ENCODE data around the gene L3MBTL4. TPM values are rescaled to one million over a fixed set of nuclear protein-coding genes. Genes with fewer than 3 reads are reported as not detected.

The L3MBTL4 gene
- total and polyA plus RNA-seq, 11 donors = 0.27 to 3.3 (median 1.2) TPM

DNA sequence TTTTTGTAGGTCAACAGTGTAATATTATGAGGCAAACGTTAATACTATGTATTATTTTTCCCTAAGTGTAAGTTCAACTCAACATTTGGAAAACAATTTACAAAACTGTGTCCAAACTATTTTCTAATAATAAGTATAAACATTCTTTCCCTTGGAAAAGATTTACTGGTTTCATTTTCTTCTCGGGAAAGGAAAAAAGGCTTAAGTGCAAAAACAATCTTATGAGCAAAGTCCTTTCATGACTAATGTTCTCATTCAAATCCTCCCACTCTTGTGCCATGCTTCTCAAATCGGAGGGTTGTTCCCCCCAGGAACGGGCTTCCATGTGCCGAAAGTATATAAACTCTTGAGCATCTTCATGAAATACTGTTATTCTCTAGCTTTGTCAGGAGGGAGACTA lies 19.8 kb upstream of the L3MBTL4 start:
- H3K4me1 ChIP-seq = peaks cover 0 to 3% (median 0%) of the 10 kb centered on the region in 12 donors
- no peak for TF ChIP-seq POLR2A (IDR thresholded peaks at IDR 0.05)
- no peak overlapping the region for H3K27ac ChIP-seq
- 63 to 80% (median 64%) methylated on average over 5 of the region's 5 CpGs for WGBS, 4 donors
- no peaks in the 10 kb centered on the region for H3K9me3 ChIP-seq
- intact Hi-C loops (cut with DNase I) = no loop called here
- ATAC-seq = no peak
- peak overlapping the region in 3 of 12 donors; percentile 20 to 38 (median 20) for H3K4me3 ChIP-seq
- DNase-seq = no peak
- H3K27me3 ChIP-seq = no peaks in the 10 kb centered on the region
- H3K36me3 ChIP-seq = no peaks in the 10 kb centered on the region

DNA sequence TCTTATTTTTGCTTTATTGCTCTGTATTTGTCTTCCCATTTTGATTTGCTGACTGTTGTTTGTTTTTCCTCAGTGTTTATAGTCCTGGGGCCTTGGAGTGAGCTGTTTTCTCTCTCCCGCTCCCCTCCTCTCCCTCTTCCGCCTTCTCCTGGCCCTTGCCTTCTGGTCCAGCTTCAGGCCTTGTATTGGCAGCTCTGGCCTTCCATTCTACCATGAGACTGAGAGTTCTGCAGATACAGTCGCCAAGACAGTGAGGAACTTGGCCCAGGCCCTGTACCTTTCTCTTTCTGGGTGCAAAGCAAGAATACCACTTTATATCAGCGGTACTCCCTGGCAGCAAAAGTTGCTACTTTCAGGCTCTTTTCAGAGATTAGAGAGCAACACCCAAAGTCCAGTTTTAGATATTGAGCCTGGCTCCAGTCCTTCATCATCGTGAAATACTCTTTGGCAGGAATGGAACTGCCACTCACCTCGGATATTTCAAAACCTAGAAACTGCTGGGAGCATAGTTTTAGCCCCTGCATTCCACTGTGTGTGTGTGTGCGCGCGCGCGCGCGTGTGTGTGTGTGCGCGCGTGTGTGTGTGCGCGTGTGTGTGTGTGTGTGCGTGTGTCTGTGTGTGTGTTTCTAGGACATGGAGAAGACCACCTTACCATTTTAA lies 17.1 kb upstream of the L3MBTL4 start:
- H3K4me3 ChIP-seq = no peak overlapping the region
- TF ChIP-seq POLR2A (IDR thresholded peaks at IDR 0.05) = no peak
- TF ChIP-seq, protein P1, sequence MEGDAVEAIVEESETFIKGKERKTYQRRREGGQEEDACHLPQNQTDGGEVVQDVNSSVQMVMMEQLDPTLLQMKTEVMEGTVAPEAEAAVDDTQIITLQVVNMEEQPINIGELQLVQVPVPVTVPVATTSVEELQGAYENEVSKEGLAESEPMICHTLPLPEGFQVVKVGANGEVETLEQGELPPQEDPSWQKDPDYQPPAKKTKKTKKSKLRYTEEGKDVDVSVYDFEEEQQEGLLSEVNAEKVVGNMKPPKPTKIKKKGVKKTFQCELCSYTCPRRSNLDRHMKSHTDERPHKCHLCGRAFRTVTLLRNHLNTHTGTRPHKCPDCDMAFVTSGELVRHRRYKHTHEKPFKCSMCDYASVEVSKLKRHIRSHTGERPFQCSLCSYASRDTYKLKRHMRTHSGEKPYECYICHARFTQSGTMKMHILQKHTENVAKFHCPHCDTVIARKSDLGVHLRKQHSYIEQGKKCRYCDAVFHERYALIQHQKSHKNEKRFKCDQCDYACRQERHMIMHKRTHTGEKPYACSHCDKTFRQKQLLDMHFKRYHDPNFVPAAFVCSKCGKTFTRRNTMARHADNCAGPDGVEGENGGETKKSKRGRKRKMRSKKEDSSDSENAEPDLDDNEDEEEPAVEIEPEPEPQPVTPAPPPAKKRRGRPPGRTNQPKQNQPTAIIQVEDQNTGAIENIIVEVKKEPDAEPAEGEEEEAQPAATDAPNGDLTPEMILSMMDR (IDR thresholded peaks at IDR 0.05) = no peak
- DNase-seq (no peak), ATAC-seq (no peak)
- peaks cover 0 to 3% (median 0%) of the 10 kb centered on the region in 12 donors for H3K4me1 ChIP-seq
- 54 to 89% (median 77%) methylated on average over 19 of the region's 19 CpGs for WGBS, 4 donors
- H3K27ac ChIP-seq = no peak overlapping the region
- no peaks in the 10 kb centered on the region for H3K9me3 ChIP-seq
- intact Hi-C loops (cut with DNase I) = no loop called here
- no peaks in the 10 kb centered on the region for H3K36me3 ChIP-seq
- H3K27me3 ChIP-seq = no peaks in the 10 kb centered on the region

DNA sequence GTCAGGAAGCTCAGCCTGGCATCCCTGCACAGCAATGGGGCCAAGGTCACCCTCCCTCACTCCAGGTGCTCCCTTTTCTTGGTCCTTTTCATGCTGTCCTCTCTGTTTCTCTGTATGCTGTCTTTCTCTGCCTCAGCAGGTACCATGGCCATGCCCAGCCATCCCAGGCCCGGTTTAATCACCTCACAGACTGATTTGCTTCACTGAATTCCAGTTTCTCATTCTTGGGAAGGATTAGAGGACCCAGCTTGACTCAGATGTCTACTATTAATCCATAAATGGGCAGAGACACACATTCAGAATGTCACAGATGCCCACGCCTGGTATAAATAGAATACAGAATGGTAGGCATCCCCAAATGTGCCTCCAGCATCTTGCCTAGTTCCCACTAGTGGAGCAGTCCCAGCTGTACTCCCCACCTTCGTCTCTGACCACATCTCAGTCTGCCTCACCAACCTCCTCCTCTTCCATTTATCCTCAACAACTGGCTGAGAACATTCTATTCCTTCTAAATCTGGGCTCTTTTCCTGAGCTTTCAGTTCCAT lies 14.2 kb upstream of the L3MBTL4 start:
- ATAC-seq = no peak
- intact Hi-C loops (cut with DNase I) = loop anchor here in 1 of 10 donors (10.0 kb wide), 1 partner anchor 56 kb away; no protein-coding TSS in a partner anchor
- H3K9me3 ChIP-seq = no peaks in the 10 kb centered on the region
- H3K4me3 ChIP-seq = no peak overlapping the region
- TF ChIP-seq, protein P1 (IDR thresholded peaks at IDR 0.05) = no peak
- no peak for TF ChIP-seq POLR2A (IDR thresholded peaks at IDR 0.05)
- H3K27me3 ChIP-seq = no peaks in the 10 kb centered on the region
- no peak overlapping the region for H3K27ac ChIP-seq
- no peak for DNase-seq
- H3K4me1 ChIP-seq = no peaks in the 10 kb centered on the region
- WGBS, 4 donors = 79 to 93% (median 91%) methylated on average over 3 of the region's 3 CpGs
- no peaks in the 10 kb centered on the region for H3K36me3 ChIP-seq

DNA sequence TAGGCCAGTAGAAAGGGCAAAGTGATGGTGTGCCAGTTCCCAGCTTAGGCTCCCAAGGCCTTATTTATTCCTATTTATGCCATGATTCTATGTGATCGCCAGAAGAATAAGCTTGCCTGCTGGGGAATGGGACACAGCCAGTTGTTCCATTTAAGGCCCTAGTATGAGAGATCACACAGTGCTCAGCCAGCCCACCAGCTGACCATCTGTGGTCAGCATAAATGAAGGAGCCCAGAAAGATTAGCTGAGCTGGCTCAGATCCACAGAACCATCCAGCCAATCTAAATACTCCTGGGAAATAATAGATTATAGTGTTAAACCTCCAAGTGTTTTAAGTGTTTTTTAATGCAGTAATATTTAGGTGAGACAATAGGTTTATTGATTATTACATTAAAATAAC lies 12.6 kb upstream of the L3MBTL4 start:
- Histone ChIP-seq H3K4me3 (no peak overlapping the region), H3K4me1 (no peaks in the 10 kb centered on the region), H3K9me3 (no peaks in the 10 kb centered on the region), H3K27me3 (no peaks in the 10 kb centered on the region), H3K27ac (no peak overlapping the region), H3K36me3 (no peaks in the 10 kb centered on the region)
- WGBS, 4 donors = 74 to 87% (median 77%) methylated on average over 1 of the region's 1 CpG
- no peak for ATAC-seq
- TF ChIP-seq, protein P1 (IDR thresholded peaks at IDR 0.05) = no peak
- TF ChIP-seq POLR2A (IDR thresholded peaks at IDR 0.05) = no peak
- no peak for DNase-seq
- intact Hi-C loops (cut with DNase I) = loop anchor here in 1 of 10 donors (10.0 kb wide), 1 partner anchor 58 kb away; no protein-coding TSS in a partner anchor

Data from heart left ventricle (tissue), 16 donors.